Measurements from ENCODE around the gene KIFC1.

KIFC1 gene

DNA sequence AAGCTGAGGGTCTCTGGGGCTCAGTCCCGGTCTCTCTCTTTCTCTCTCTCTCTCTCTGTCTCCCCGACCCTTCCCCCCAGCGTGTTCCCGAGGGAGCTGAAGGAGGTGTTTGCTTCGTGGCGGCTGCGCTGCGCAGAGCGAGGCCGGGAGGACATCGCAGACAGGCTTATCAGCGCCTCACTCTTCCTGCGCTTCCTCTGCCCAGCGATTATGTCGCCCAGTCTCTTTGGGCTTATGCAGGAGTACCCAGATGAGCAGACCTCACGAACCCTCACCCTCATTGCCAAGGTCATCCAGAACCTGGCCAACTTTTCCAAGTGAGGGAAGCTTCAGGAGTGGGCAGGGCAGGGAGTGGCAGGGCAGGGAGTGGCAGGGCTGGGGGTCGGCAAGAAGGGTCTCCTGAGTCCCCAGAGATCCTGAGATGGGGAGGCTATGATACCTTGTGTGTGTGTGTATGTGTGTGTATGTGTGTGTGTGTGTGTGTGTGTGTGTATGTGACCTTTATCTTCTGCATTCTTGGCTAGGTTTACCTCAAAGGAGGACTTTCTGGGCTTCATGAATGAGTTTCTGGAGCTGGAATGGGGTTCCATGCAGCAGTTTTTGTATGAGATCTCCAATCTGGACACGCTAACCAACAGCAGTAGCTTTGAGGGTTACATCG lies 49.2 kb downstream of the KIFC1 start:
- H3K4me3 ChIP-seq (ENCODE audit: low read depth, low read length): no peak overlapping the region

DNA sequence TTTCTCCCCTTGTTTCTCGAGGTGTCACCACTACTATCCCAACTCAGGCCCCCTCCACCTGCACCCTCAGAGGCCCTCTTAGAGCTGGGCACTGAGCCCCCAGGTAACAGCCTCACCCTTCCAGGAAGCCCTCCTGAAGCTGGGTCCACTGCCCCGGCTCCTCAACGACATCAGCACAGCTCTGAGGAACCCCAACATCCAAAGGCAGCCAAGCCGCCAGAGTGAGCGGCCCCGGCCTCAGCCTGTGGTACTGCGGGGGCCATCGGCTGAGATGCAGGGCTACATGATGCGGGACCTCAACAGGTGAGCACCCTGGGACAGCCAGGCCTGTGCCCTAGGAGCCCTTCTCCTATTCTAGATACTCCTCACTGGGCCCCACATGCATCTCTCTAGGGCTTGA lies 49.8 kb downstream of the KIFC1 start:
- no peak overlapping the region for H3K4me3 ChIP-seq (ENCODE audit: low read depth, low read length)

DNA sequence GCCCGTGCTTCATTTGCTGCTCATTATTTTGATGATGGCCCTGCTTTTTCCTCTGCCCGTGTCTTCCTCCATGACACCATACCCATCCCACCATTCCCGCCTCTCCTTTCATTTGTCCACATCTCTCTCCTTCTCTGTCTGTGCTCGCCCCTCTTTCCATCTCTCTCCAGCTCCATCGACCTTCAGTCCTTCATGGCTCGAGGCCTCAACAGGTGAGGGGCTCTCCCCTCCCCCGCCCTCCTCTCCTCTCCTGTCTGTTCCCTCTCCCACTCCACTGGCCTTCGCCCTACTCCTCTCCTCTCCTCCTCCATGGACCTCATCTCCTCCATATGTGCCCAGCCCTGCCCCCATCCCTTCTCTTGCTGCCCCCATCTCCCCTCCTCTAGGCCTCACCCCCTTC lies 50.7 kb downstream of the KIFC1 start:
- no peak overlapping the region for H3K4me3 ChIP-seq (ENCODE audit: low read depth, low read length)

DNA sequence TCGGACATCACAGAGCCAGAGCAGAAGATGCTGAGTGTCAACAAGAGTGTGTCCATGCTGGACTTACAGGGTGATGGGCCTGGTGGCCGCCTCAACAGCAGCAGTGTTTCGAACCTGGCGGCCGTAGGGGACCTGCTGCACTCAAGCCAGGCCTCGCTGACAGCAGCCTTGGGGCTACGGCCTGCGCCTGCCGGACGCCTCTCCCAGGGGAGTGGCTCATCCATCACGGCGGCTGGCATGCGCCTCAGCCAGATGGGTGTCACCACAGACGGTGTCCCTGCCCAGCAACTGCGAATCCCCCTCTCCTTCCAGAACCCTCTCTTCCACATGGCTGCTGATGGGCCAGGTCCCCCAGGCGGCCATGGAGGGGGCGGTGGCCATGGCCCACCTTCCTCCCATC lies 51.4 kb downstream of the KIFC1 start:
- H3K4me3 ChIP-seq (ENCODE audit: low read depth, low read length): no peak overlapping the region

DNA sequence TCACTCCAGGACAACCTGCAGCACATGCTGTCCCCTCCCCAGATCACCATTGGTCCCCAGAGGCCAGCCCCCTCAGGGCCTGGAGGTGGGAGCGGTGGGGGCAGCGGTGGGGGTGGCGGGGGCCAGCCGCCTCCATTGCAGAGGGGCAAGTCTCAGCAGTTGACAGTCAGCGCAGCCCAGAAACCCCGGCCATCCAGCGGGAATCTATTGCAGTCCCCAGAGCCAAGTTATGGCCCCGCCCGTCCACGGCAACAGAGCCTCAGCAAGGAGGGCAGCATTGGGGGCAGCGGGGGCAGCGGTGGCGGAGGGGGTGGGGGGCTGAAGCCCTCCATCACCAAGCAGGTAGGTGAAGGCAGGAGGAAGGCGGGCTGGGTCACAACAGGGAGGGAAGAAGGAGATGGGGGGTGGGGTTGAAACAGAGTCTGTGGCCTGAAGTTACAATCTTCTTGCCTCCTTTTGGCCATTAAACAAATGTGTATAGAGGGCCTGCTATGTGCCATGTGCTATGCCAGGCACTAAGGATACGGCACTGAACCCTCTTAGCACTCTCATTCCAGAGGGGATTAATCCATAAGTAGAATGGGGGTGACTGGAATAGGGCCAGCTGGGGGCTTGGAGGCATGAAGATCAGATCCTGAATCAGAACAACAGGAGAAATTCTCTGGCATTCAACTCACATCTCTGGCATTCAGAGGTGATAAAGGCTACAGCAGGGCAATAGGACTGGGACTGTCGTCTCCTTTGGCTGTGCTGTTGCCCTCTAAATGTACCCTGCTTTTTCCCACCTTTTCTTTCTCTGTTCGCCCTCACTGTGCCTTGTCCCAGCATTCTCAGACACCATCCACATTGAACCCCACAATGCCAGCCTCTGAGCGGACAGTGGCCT lies 52.2 kb downstream of the KIFC1 start:
- H3K4me3 ChIP-seq (ENCODE audit: low read depth, low read length): no peak overlapping the region

DNA sequence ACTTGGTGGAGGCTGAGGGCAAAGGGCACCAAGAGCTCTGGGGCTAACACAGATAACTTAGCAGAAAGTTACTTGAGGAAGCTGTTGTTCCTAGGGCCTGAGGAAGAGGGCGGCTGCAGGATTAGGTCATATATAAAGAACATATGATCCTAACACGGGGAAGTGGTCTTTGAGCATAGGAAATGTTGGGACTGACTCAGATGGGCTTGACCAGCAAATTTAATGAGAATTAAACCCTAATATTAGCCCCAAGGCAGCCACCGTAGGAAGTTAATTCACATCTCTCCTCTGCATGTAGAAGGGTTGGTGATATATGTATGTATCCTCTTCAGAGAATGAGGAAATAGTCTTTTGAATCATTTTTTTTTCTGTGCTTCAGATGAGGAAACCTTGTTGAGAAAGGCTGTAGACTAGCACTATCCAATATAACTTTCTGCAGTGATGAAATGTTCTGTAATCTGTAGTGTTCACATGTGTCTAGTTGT lies 53.5 kb downstream of the KIFC1 start:
- no peak overlapping the region for H3K4me3 ChIP-seq (ENCODE audit: low read depth, low read length)

DNA sequence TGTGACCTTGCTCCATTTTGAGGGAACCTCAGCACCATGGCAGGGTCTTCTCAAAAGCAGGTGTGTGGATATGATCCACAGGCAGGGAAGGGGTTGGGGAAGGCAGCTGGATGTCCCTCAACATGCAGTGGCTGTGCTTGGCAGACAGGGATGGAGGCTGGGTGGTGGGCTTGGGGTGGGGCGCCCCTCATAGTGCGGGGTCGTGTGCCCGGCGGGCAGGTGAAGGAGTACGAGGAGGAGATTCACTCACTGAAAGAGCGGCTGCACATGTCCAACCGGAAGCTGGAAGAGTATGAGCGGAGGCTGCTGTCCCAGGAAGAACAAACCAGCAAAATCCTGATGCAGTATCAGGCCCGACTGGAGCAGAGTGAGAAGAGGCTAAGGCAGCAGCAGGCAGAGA lies 54.7 kb downstream of the KIFC1 start:
- no peak overlapping the region for H3K4me3 ChIP-seq (ENCODE audit: low read depth, low read length)

DNA sequence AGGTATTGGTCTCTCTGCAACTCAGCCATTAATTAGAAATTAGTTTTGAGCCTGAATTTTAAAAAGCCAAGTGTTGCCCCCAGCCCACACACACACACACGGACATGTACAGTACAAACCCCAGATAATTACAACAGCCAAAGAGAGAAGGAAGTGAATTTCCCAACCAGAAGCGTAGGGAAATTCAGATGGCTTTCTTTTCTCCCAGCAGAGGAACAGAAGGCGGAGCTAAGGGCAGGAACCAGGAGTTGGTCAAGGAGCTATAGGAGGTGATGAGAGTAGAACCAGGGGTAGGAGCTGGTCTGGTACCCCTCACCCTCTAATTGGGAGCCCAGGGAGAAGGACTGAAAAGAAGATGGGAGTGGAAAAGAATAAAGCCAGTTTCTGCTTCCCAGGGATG lies 58.8 kb downstream of the KIFC1 start:
- H3K4me3 ChIP-seq (ENCODE audit: low read depth, low read length): no peak overlapping the region

DNA sequence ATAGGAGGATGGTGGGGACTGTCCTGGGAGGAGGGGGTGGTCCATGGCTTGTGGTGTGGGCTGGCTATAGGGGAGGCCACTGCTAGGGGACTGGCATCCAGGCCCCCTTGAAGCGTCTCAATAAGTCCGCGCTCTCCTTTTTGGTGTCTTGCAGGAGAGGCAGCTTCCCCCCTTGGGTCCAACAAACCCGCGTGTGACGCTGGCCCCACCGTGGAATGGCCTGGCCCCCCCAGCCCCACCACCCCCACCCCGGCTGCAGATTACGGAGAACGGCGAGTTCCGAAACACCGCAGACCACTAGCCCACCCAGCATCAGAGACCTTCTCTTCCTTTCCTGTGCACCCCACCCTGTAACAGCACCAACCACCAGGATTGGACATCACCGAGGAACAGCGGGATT lies 60.0 kb downstream of the KIFC1 start:
- H3K4me3 ChIP-seq (ENCODE audit: low read depth, low read length): no peak overlapping the region

DNA sequence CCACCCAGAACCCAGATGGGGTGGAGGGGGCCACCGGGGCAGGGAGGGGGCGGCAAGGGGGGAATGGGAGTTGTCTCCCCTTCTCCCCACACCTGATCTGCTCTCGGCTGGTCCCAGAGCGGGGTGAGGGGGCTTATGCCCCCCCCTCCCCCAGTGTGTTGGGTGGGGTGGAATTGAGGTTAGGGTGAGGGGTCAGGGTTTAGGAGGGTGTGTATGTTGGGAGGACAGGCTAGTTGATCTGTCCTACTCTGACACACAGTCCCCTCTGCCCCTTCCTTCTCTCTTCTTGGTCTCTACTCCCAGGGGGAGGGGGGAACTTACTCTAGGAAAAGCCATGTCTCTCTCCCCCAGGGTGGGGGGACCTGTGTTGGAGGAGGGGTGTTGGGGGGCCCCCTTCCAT lies 60.9 kb downstream of the KIFC1 start:
- H3K4me3 ChIP-seq (ENCODE audit: low read depth, low read length): no peak overlapping the region

DNA sequence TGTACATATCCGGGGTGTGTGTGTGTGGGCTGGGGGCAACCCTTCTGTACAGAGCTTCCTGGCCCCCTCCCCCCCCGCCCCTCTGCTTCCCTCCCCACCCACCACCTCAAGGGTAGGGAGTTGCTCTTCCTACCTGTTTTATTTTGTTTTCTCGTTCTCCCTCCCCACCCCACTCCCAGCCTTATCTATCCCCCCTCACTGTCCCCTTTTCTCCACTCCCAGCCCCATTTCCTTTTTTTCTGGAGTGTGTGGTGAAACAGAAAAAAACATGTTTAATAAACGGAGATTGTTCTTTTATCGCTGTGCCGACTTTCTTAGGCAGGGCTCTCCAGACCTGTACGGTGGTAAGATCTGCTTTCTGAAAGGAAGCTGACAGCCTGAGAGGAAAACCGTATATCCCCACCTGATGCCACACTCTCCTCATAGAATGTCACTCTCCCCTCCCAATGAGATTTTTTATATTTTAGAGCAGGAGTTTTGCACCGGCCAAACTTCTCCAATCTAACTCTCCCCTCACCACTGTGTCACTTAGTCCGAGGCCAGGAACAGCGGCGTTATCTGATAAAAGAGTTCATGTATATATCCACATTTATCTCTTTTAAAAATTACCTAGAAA lies 61.9 kb downstream of the KIFC1 start:
- peak overlapping the region; percentile 89 for H3K4me3 ChIP-seq (ENCODE audit: low read depth, low read length)

DNA sequence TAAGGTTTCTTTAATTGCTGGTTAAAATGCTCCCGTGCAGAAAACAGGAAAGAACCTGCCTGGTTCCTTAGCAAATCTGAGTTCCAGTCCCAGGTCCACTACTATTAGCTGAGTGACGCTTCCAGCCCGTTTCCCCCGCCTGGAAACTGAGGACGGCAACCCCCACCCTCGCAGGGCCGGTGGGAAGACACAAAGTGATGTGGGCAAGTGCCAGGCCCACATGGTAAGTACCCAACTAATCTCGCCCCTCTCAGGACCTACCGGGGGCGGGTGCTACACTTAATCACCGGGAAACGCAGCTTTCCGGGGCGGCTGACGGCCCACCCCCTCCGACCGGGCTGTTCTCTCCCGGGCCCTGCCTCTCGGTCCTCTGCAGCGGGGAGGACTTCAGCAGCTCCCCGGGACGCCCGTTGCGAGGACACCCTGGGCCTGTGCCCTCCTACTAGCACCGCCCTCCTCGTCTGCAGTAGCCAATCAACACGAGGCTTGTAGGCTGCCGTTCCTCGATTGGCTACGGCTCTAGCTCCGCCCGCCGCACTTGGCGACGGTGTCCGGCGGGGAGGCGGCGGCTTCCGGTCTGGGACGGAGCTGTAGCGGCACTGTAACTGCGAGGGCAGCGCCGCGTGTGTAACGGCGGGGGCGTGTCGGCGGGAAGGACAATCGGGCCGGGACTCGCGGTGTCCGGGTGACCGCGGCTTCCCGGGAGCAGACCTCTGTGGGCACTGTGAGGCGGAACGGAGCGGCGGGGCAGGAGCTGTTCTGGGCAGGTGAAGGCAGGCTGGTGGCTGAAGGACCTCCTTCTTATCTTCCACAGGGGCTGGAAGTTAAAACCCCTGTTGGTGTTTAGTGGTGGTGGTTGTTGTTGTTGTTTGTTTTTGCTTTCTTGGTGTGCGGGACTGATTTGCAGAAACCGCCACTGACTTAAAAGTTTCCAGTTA lies 62.7 kb downstream of the KIFC1 start, which contains the start of gene ZBTB9:
Gene ZBTB9 (plus strand): TSS at position 568 of the 938 bp plus-strand sequence. CDS start 525 bp downstream, outside the sequence.
- H3K4me3 ChIP-seq (ENCODE audit: low read depth, low read length): peak within 1 kb of the TSS; percentile 89

DNA sequence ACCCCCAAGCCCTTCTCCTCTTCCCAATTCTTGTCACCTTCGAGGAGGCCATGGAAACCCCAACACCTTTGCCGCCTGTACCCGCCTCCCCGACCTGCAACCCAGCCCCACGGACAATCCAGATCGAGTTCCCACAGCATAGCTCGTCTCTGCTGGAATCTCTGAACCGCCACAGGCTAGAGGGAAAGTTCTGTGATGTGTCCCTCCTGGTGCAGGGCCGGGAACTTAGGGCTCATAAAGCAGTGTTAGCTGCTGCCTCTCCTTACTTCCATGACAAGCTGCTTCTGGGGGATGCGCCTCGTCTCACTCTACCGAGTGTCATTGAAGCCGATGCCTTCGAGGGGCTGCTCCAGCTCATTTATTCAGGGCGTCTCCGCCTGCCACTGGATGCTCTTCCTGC lies 63.4 kb downstream of the KIFC1 start:
- peak overlapping the region; percentile 89 for H3K4me3 ChIP-seq (ENCODE audit: low read depth, low read length)

DNA sequence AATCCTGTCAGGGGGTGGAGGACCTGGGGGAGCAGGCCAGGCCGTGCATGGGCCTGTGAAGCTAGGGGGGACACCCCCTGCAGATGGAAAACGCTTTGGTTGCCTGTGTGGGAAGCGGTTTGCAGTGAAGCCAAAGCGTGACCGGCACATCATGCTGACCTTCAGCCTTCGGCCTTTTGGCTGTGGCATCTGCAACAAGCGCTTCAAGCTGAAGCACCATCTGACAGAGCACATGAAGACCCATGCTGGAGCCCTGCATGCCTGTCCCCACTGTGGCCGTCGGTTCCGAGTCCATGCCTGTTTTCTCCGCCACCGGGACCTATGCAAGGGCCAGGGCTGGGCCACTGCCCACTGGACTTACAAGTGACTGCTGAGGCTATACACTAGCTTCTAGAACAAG lies 64.5 kb downstream of the KIFC1 start:
- H3K4me3 ChIP-seq (ENCODE audit: low read depth, low read length): no peak overlapping the region

DNA sequence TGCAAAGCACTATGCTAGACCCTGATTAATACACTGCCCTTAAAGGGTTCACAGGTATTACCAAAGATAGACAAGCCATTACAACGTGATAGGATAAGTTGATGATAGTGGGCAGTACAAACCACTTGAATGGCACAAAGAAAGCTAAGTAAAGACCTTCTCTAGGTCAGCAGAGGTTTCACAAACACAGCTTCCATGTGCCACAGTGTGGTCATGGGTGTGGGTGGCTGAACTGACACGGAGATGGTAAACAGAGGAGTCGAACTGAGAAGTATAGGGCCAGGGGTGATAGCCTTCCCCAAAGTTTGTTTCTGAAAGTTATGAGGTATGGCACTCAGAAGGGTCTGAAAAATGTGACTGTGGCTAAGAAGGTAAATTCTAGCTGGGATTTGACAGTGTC lies 67.1 kb downstream of the KIFC1 start:
- H3K4me3 ChIP-seq (ENCODE audit: low read depth, low read length): no peak overlapping the region

DNA sequence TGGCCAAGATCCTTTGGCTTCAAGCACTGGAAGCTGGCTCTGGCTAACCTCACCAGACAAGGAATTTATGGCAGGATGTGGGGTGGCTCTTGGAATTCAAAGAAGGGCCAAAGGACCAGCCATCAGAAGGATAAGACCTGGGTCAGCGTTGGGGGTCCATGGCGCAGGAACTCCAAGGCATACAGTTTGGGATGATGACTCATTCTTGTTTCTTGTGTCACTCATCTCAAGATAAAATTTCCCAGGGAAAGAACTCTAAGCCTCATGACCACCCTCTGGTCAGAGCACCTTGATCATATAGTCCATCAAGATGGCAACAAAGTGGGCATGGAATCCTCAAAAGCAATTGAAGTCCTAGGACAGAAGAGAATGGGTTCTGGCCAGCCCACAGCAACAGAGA lies 67.6 kb downstream of the KIFC1 start:
- no peak overlapping the region for H3K4me3 ChIP-seq (ENCODE audit: low read depth, low read length)

Data from iPS-11a (cell line).